AG08396 (cell line): ENCODE data around the gene FIBCD1.

Experiments used
- DNase-seq: peaks from one replicate; pipeline ENCODE4 v3.0.0; 2012; ENCODE audit warnings: low spot score, mixed read lengths

FIBCD1 gene

GRCh38 chr9:130878295-130878694 lies 60.8 kb downstream of the FIBCD1 start:
- no peak for DNase-seq

GRCh38 chr9:130877300-130877699 lies 61.7 kb downstream of the FIBCD1 start:
- no peak for DNase-seq

GRCh38 chr9:130874783-130875182 lies 64.3 kb downstream of the FIBCD1 start:
- no peak for DNase-seq

GRCh38 chr9:130873966-130874365 lies 65.1 kb downstream of the FIBCD1 start:
- DNase-seq: no peak

GRCh38 chr9:130872912-130873503 lies 66.0 kb downstream of the FIBCD1 start:
- no peak for DNase-seq

- no peak for DNase-seq
Observed at GRCh38 chr9:130872508-130872907, 66.5 kb downstream of the FIBCD1 start.

- no peak for DNase-seq
Observed at GRCh38 chr9:130872093-130872492, 67.0 kb downstream of the FIBCD1 start.

- DNase-seq: no peak
Observed at GRCh38 chr9:130871395-130872062, 67.5 kb downstream of the FIBCD1 start.

- no peak for DNase-seq
Observed at GRCh38 chr9:130870491-130871381, 68.3 kb downstream of the FIBCD1 start.

GRCh38 chr9:130869250-130869649 lies 69.8 kb downstream of the FIBCD1 start:
- DNase-seq: no peak

- no peak for DNase-seq
Observed at GRCh38 chr9:130868230-130868629, 70.8 kb downstream of the FIBCD1 start.

GRCh38 chr9:130867556-130867955 lies 71.5 kb downstream of the FIBCD1 start:
- no peak for DNase-seq

- peak; percentile 68 for DNase-seq
Observed at GRCh38 chr9:130866474-130866965, 72.5 kb downstream of the FIBCD1 start.

- DNase-seq: no peak
Observed at GRCh38 chr9:130865921-130866320, 73.1 kb downstream of the FIBCD1 start.

- DNase-seq: no peak
Observed at GRCh38 chr9:130864541-130864940, 74.5 kb downstream of the FIBCD1 start.

GRCh38 chr9:130862747-130863146 lies 76.3 kb downstream of the FIBCD1 start:
- DNase-seq: no peak

- DNase-seq: no peak
Observed at GRCh38 chr9:130862217-130862616, 76.8 kb downstream of the FIBCD1 start.

GRCh38 chr9:130861372-130862180 lies 77.5 kb downstream of the FIBCD1 start:
- no peak for DNase-seq

GRCh38 chr9:130860458-130861316 lies 78.4 kb downstream of the FIBCD1 start:
- peak; percentile 85 for DNase-seq

GRCh38 chr9:130858739-130859705 lies 80.0 kb downstream of the FIBCD1 start:
- no peak for DNase-seq
